ENCODE measurements around the gene PGPEP1.
A peak's percentile ranks its signal among the peaks of the same experiment; 100 is the strongest.

PGPEP1 gene

GRCh38 chr19:18340190-18340989, at the start of gene PGPEP1:
Gene PGPEP1 (plus strand): TSS chr19:18340598. CDS start chr19:18340682, 84 bp downstream.
- DNase-seq: peak in 1 of 2 experiments; percentile 9

GRCh38 chr19:18291019-18291524, 49.3 kb upstream of the PGPEP1 start:
- no peak for DNase-seq

GRCh38 chr19:18291590-18292461, 48.6 kb upstream of the PGPEP1 start:
- no peak for DNase-seq

- no peak for DNase-seq
Observed at GRCh38 chr19:18292462-18292809, 48.0 kb upstream of the PGPEP1 start.

- peak in 1 of 2 experiments; percentile 21 for DNase-seq
Observed at GRCh38 chr19:18292810-18293641, 47.4 kb upstream of the PGPEP1 start.

- DNase-seq: no peak
Observed at GRCh38 chr19:18293642-18294466, 46.5 kb upstream of the PGPEP1 start.

GRCh38 chr19:18294467-18294864, 45.9 kb upstream of the PGPEP1 start:
- DNase-seq: no peak

GRCh38 chr19:18295034-18295451, 45.4 kb upstream of the PGPEP1 start:
- DNase-seq: no peak

GRCh38 chr19:18297308-18297707, 43.1 kb upstream of the PGPEP1 start:
- DNase-seq: no peak

GRCh38 chr19:18298601-18299000, 41.8 kb upstream of the PGPEP1 start:
- DNase-seq: no peak

GRCh38 chr19:18299654-18300053, 40.7 kb upstream of the PGPEP1 start:
- DNase-seq: no peak

GRCh38 chr19:18300930-18301717, 39.3 kb upstream of the PGPEP1 start:
- no peak for DNase-seq

- DNase-seq: no peak
Observed at GRCh38 chr19:18301718-18302111, 38.7 kb upstream of the PGPEP1 start.

- DNase-seq: no peak
Observed at GRCh38 chr19:18304208-18304457, 36.3 kb upstream of the PGPEP1 start.

- DNase-seq: no peak
Observed at GRCh38 chr19:18304458-18305310, 35.7 kb upstream of the PGPEP1 start.

GRCh38 chr19:18306209-18306887, 34.0 kb upstream of the PGPEP1 start:
- no peak for DNase-seq

- DNase-seq: peak in 1 of 2 experiments; percentile 79
Observed at GRCh38 chr19:18306888-18307260, 33.5 kb upstream of the PGPEP1 start.

GRCh38 chr19:18307271-18307681, 33.1 kb upstream of the PGPEP1 start:
- no peak for DNase-seq

- DNase-seq: no peak
Observed at GRCh38 chr19:18308051-18308947, 32.1 kb upstream of the PGPEP1 start.

Data from cerebellar nuclear complex (tissue), 1 donor.